Brain microvascular endothelial cell (primary cell): ENCODE data around the gene RBM19.

Experiments
- DNase-seq: peaks from one replicate; pipeline ENCODE4 v3.0.0-alpha.2; 2020
- H3K27ac ChIP-seq: fragments of 250-450 bp; sonication (Bioruptor Pico); 2 replicates; pipeline ENCODE4 v1.5.1; 2020; ENCODE audit warnings: mild to moderate bottlenecking, moderate library complexity
- H3K27me3 ChIP-seq: fragments of 250-450 bp; sonication (Bioruptor Pico); replicated peaks from 2 replicates; pipeline ENCODE4 v1.5.1; 2020; ENCODE audit warnings: mild to moderate bottlenecking
- H3K36me3 ChIP-seq: fragments of 250-450 bp; sonication (Bioruptor Pico); replicated peaks from 2 replicates; pipeline ENCODE4 v1.5.1; 2020; ENCODE audit warnings: mild to moderate bottlenecking
- H3K4me3 ChIP-seq: 2 replicates; pipeline ENCODE4 v1.5.1; 2011; ENCODE audit warnings: low read depth, mild to moderate bottlenecking, control low read depth, low read length, moderate library complexity
- CTCF ChIP-seq: IDR thresholded peaks from 2 replicates; pipeline ENCODE4 v1.5.1; 2011; ENCODE audit warnings: low read depth, mild to moderate bottlenecking, moderate library complexity, low read length, control low read depth, inconsistent platforms; ENCODE audit errors: missing control alignments
- in situ Hi-C: cut with HindIII; loops from 2 replicates; pipeline ENCODE4 v1.10.0; 2017; ENCODE audit warnings: low sequenced_read_pairs, low pct_ligation_motif_present

RBM19 gene

GRCh38 chr12:113860950-113861349 is 105.2 kb downstream of the RBM19 start:
- peak; percentile 91 for DNase-seq
- H3K4me3 ChIP-seq: no peak overlapping the region
- H3K36me3 ChIP-seq: no peaks in the 10 kb centered on the region
- H3K27ac ChIP-seq: peak overlapping the region; percentile 37
- in situ Hi-C loops: no loop called here
- H3K27me3 ChIP-seq: no peaks in the 10 kb centered on the region
- TF ChIP-seq CTCF: no peak

GRCh38 chr12:113860059-113860820 is 105.9 kb downstream of the RBM19 start:
- Histone ChIP-seq H3K4me3 (no peak overlapping the region), H3K27ac (peak overlapping the region; percentile 37), H3K27me3 (no peaks in the 10 kb centered on the region), H3K36me3 (no peaks in the 10 kb centered on the region)
- no peak for DNase-seq
- no peak for TF ChIP-seq CTCF
- in situ Hi-C loops: no loop called here

GRCh38 chr12:113858841-113859386 is 107.2 kb downstream of the RBM19 start:
- TF ChIP-seq CTCF: no peak

GRCh38 chr12:113857371-113857770 is 108.8 kb downstream of the RBM19 start:
- Histone ChIP-seq H3K27me3 (no peaks in the 10 kb centered on the region), H3K4me3 (no peak overlapping the region), H3K36me3 (no peaks in the 10 kb centered on the region), H3K27ac (no peak overlapping the region)
- in situ Hi-C loops: no loop called here
- no peak for TF ChIP-seq CTCF
- no peak for DNase-seq

More at GRCh38 chr12:113858841-113859386, 107.2 kb downstream of the RBM19 start:
- in situ Hi-C loops: no loop called here
- Histone ChIP-seq H3K27me3 (no peaks in the 10 kb centered on the region), H3K27ac (no peak overlapping the region), H3K4me3 (no peak overlapping the region), H3K36me3 (no peaks in the 10 kb centered on the region)
- no peak for DNase-seq

GRCh38 chr12:113855998-113856397 is 110.1 kb downstream of the RBM19 start:
- H3K27ac ChIP-seq: no peak overlapping the region
- in situ Hi-C loops: no loop called here
- no peak overlapping the region for H3K4me3 ChIP-seq
- no peak for DNase-seq
- H3K27me3 ChIP-seq: no peaks in the 10 kb centered on the region
- H3K36me3 ChIP-seq: no peaks in the 10 kb centered on the region
- no peak for TF ChIP-seq CTCF
